HepG2 (cell line): ENCODE measurements around the gene CAST. TPM values are rescaled to one million over a fixed set of nuclear protein-coding genes. Genes with fewer than 3 reads are reported as not detected.

Experiments used
- AHR ChIP-seq: IDR thresholded peaks from 2 replicates; pipeline ENCODE4 v1.6.1; 2018; ENCODE audit warnings: missing genetic modification reagents, missing compliant biosample characterization
- ATF7 ChIP-seq, 2 experiments: fragments of 450-650 bp in 1 of 2; sonication (generic) in 1 of 2; formaldehyde crosslinking in 1 of 2; IDR thresholded peaks; 2 replicates each; pipeline versions ENCODE4 v1.4.0 to v1.6.1; 2016 to 2020; ENCODE audit warnings: antibody characterized with exemption in 1 of 2, mild to moderate bottlenecking in 1 of 2, missing genetic modification reagents in 1 of 2
- ELF3 ChIP-seq: IDR thresholded peaks from 2 replicates; pipeline ENCODE4 v1.6.1; 2016; ENCODE audit warnings: missing genetic modification reagents, missing compliant biosample characterization
- ETV5 ChIP-seq: IDR thresholded peaks from 2 replicates; pipeline ENCODE4 v1.6.1; 2018; ENCODE audit warnings: missing biosample characterization, missing genetic modification reagents, inconsistent platforms, borderline replicate concordance
- ISX ChIP-seq: sonication (generic); formaldehyde crosslinking; conservative IDR thresholded peaks from 2 replicates; pipeline ENCODE4 v1.5.0; 2020; ENCODE audit warnings: missing genetic modification reagents
- MIXL1 ChIP-seq: IDR thresholded peaks from 2 replicates; pipeline ENCODE4 v1.6.1; 2016
- NCOR1 ChIP-seq: fragments of 200-600 bp; sonication (generic); IDR thresholded peaks from 2 replicates; pipeline ENCODE4 v1.7.0; 2017; ENCODE audit warnings: antibody characterized with exemption, low read length, borderline replicate concordance
- PCBP1 ChIP-seq: fragments of 200-400 bp; formaldehyde crosslinking; IDR thresholded peaks from 2 replicates; pipeline ENCODE4 v1.6.1; 2017; ENCODE audit warnings: mild to moderate bottlenecking, low read depth, low read length, borderline replicate concordance
- PHF21A ChIP-seq: sonication (generic); formaldehyde crosslinking; IDR thresholded peaks from 2 replicates; pipeline ENCODE4 v1.5.0; 2020; ENCODE audit warnings: mild to moderate bottlenecking, missing genetic modification reagents
- PITX1 ChIP-seq: sonication (generic); formaldehyde crosslinking; IDR thresholded peaks from 2 replicates; pipeline ENCODE4 v1.5.1; 2020; ENCODE audit warnings: mild to moderate bottlenecking, missing genetic modification reagents
- RAD21 ChIP-seq: fragments of 450-650 bp; formaldehyde crosslinking; IDR thresholded peaks from 2 replicates; pipeline ENCODE4 v1.5.0; 2020; ENCODE audit warnings: mild to moderate bottlenecking
- RCOR2 ChIP-seq: IDR thresholded peaks from 2 replicates; pipeline ENCODE4 v1.6.1; 2016; ENCODE audit warnings: missing biosample characterization, missing genetic modification reagents
- SAP130 ChIP-seq: IDR thresholded peaks from 2 replicates; pipeline ENCODE4 v1.6.1; 2016; ENCODE audit warnings: low read depth
- SRSF9 ChIP-seq: fragments of 200-400 bp; formaldehyde crosslinking; IDR thresholded peaks from 2 replicates; pipeline ENCODE4 v1.6.1; 2018; ENCODE audit warnings: borderline replicate concordance, mild to moderate bottlenecking, low read depth, low read length; ENCODE audit not compliant: insufficient read depth, poor library complexity, severe bottlenecking
- STAG1 ChIP-seq: sonication (generic); formaldehyde crosslinking; IDR thresholded peaks from 2 replicates; pipeline ENCODE4 v1.4.0; 2020; ENCODE audit warnings: missing genetic modification reagents
- ZC3H4 ChIP-seq: sonication (generic); formaldehyde crosslinking; IDR thresholded peaks from 2 replicates; pipeline ENCODE4 v1.4.0; 2020; ENCODE audit warnings: missing genetic modification reagents, borderline replicate concordance
- ZNF234 ChIP-seq: sonication (generic); formaldehyde crosslinking; conservative IDR thresholded peaks from 2 replicates; pipeline ENCODE4 v1.5.1; 2020; ENCODE audit warnings: mild to moderate bottlenecking, missing genetic modification reagents
- ZNF562 ChIP-seq: sonication (generic); formaldehyde crosslinking; IDR thresholded peaks from 2 replicates; pipeline ENCODE4 v1.8.0; 2022; ENCODE audit warnings: missing genetic modification reagents, borderline replicate concordance
- ZNF614 ChIP-seq: IDR thresholded peaks from 2 replicates; pipeline ENCODE4 v1.6.1; 2018; ENCODE audit warnings: missing biosample characterization, missing genetic modification reagents, inconsistent platforms, borderline replicate concordance
- ZNF780A ChIP-seq: sonication (generic); formaldehyde crosslinking; IDR thresholded peaks from 2 replicates; pipeline ENCODE4 v1.8.0; 2022; ENCODE audit warnings: mild to moderate bottlenecking, missing genetic modification reagents, moderate library complexity
- polyA plus RNA-seq, 8 experiments: library from polyadenylated mRNA; depleted of rRNA in 3 of 8; stranded (reverse) in 7 of 8; unstranded in 1 of 8; fragments of >200 nt; fragmentation: Illumina TruSeq in 4 of 8; extraction: Trizol in 4 of 8; gene quantifications; 2 replicates each; pipeline versions ENCODE4 v1.2.1 to v1.2.3, GENCODE V29; 2011 to 2016; ENCODE audit warnings: low read depth in 4 of 8, missing spikeins in 1 of 8, mixed read lengths in 1 of 8; ENCODE audit not compliant: insufficient read depth in 1 of 8
- total RNA-seq, 5 experiments: library from RNA; depleted of rRNA; stranded (reverse); fragments of >200 nt; fragmentation: Illumina TruSeq; extraction: Trizol; gene quantifications; 2 replicates each; pipeline ENCODE4 v1.2.3, GENCODE V29; 2016; ENCODE audit warnings: low read depth in 1 of 5
- TF ChIP-seq, protein P1 (sequence below): sonication (generic); formaldehyde crosslinking; IDR thresholded peaks from 2 replicates; pipeline ENCODE4 v1.5.1; 2020; ENCODE audit warnings: mild to moderate bottlenecking, missing genetic modification reagents, borderline replicate concordance
- TF ChIP-seq, protein P2 (sequence below): sonication (generic); formaldehyde crosslinking; IDR thresholded peaks from 2 replicates; pipeline ENCODE4 v1.5.0; 2020; ENCODE audit warnings: mild to moderate bottlenecking, missing genetic modification reagents

The CAST gene
- total and polyA plus RNA-seq, 2 of the 13 experiments (the other 11 are each of a cell fraction or from before 2014, with no cell fraction given) = 42.1 to 67.6 TPM

- TF ChIP-seq, protein P1, sequence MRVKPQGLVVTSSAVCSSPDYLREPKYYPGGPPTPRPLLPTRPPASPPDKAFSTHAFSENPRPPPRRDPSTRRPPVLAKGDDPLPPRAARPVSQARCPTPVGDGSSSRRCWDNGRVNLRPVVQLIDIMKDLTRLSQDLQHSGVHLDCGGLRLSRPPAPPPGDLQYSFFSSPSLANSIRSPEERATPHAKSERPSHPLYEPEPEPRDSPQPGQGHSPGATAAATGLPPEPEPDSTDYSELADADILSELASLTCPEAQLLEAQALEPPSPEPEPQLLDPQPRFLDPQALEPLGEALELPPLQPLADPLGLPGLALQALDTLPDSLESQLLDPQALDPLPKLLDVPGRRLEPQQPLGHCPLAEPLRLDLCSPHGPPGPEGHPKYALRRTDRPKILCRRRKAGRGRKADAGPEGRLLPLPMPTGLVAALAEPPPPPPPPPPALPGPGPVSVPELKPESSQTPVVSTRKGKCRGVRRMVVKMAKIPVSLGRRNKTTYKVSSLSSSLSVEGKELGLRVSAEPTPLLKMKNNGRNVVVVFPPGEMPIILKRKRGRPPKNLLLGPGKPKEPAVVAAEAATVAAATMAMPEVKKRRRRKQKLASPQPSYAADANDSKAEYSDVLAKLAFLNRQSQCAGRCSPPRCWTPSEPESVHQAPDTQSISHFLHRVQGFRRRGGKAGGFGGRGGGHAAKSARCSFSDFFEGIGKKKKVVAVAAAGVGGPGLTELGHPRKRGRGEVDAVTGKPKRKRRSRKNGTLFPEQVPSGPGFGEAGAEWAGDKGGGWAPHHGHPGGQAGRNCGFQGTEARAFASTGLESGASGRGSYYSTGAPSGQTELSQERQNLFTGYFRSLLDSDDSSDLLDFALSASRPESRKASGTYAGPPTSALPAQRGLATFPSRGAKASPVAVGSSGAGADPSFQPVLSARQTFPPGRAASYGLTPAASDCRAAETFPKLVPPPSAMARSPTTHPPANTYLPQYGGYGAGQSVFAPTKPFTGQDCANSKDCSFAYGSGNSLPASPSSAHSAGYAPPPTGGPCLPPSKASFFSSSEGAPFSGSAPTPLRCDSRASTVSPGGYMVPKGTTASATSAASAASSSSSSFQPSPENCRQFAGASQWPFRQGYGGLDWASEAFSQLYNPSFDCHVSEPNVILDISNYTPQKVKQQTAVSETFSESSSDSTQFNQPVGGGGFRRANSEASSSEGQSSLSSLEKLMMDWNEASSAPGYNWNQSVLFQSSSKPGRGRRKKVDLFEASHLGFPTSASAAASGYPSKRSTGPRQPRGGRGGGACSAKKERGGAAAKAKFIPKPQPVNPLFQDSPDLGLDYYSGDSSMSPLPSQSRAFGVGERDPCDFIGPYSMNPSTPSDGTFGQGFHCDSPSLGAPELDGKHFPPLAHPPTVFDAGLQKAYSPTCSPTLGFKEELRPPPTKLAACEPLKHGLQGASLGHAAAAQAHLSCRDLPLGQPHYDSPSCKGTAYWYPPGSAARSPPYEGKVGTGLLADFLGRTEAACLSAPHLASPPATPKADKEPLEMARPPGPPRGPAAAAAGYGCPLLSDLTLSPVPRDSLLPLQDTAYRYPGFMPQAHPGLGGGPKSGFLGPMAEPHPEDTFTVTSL (CRISPR knock-in tag) = peak; percentile 38; the same call in 1 of the 2 replicates
- TF ChIP-seq MIXL1 (CRISPR knock-in tag) (peak; percentile 59; the same call in 1 of the 2 replicates), ATF7 (IDR thresholded peaks at IDR 0.05) (no peak), ATF7 (CRISPR knock-in tag; IDR thresholded peaks at IDR 0.05) (no peak), ZNF614 (0 out of 2 replicates have a peak, but pooled peaks have one; percentile 29), ETV5 (CRISPR knock-in tag) (peak; percentile 76; the same call in 1 of the 2 replicates), ZNF780A (no peak), PCBP1 (no peak), AHR (CRISPR knock-in tag) (no peak), SAP130 (CRISPR knock-in tag) (peak; percentile 23; the same call in 1 of the 2 replicates), ZNF562 (no peak), RCOR2 (CRISPR knock-in tag) (0 out of 2 replicates have a peak, but pooled peaks have one; percentile 24), NCOR1 (no peak), ZC3H4 (CRISPR knock-in tag) (no peak), ZNF234 (CRISPR knock-in tag) (no peak), PITX1 (CRISPR knock-in tag) (no peak), SRSF9 (no peak), PHF21A (CRISPR knock-in tag) (no peak), ISX (CRISPR knock-in tag) (no peak), STAG1 (CRISPR knock-in tag) (peak; percentile 87), RAD21 (peak; percentile 70), ELF3 (CRISPR knock-in tag) (peak; percentile 43; the same call in 1 of the 2 replicates)
- TF ChIP-seq, protein P2, sequence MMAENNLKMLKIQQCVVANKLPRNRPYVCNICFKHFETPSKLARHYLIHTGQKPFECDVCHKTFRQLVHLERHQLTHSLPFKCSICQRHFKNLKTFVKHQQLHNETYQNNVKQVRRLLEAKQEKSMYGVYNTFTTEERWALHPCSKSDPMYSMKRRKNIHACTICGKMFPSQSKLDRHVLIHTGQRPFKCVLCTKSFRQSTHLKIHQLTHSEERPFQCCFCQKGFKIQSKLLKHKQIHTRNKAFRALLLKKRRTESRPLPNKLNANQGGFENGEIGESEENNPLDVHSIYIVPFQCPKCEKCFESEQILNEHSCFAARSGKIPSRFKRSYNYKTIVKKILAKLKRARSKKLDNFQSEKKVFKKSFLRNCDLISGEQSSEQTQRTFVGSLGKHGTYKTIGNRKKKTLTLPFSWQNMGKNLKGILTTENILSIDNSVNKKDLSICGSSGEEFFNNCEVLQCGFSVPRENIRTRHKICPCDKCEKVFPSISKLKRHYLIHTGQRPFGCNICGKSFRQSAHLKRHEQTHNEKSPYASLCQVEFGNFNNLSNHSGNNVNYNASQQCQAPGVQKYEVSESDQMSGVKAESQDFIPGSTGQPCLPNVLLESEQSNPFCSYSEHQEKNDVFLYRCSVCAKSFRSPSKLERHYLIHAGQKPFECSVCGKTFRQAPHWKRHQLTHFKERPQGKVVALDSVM (CRISPR knock-in tag) = no peak
These were observed 48.0 kb upstream of the CAST start (continued) for GRCh38 chr5:96614110-96614691.
